CD4-positive, alpha-beta T cell (primary cell): ENCODE results near the gene ADGRL3. TPM values are rescaled to one million over a fixed set of nuclear protein-coding genes. Genes with fewer than 3 reads are reported as not detected.
"Not testable (repeated sequence)": the region's sequence is repeated elsewhere in the genome, so short reads cannot be mapped to it uniquely, and the experiment has no call there.

Experiments used
- ATAC-seq: fragments of 200-7000 bp; cut with Tn5 transposase; one replicate; pipeline ENCODE4 v1.10.0; 2022; ENCODE audit warnings: mild to moderate bottlenecking; ENCODE audit not compliant: poor library complexity
- CTCF ChIA-PET: fragments of 350-600 bp; sonication (Branson Sonifier 250); formaldehyde crosslinking; loops from one replicate; lab custom pipeline; 2021; ENCODE audit warnings: antibody characterized with exemption, inconsistent platforms; lab: Charles Lee
- POLR2A ChIA-PET: fragments of 350-600 bp; sonication (Branson Sonifier 250); formaldehyde crosslinking; loops from one replicate; lab custom pipeline; 2021; ENCODE audit warnings: antibody characterized with exemption, inconsistent platforms; lab: Charles Lee
- DNase-seq, 14 experiments: peaks; one replicate each; pipeline ENCODE4 v3.0.0-alpha.2; 2013 to 2020; ENCODE audit warnings: mixed read lengths in 2 of 14
- H3K27ac ChIP-seq, 2 donors: one replicate each; pipeline versions ENCODE4 v1.5.1 to v1.7.0; 2013; ENCODE audit warnings: low read length in 2 of 2, low read depth in 1 of 2, mild to moderate bottlenecking in 1 of 2
- H3K27me3 ChIP-seq, 2 experiments: 1 replicate in 1 of 2; 2 replicates in 1 of 2; pipeline versions ENCODE4 v1.6.1 to v1.7.0; 2013; ENCODE audit warnings: low read length in 2 of 2, control low read depth in 1 of 2, mild to moderate bottlenecking in 1 of 2, moderate library complexity in 1 of 2; ENCODE audit not compliant: insufficient read depth in 2 of 2, control insufficient read depth in 1 of 2
- H3K36me3 ChIP-seq: one replicate; pipeline ENCODE4 v1.6.1; 2013; ENCODE audit warnings: low read length, control low read depth; ENCODE audit not compliant: insufficient read depth
- H3K4me1 ChIP-seq: one replicate; pipeline ENCODE4 v1.6.1; 2013; ENCODE audit warnings: low read length, control low read depth; ENCODE audit not compliant: insufficient read depth
- H3K4me3 ChIP-seq: one replicate; pipeline ENCODE4 v1.5.1; 2013; ENCODE audit warnings: mild to moderate bottlenecking, low read length, moderate library complexity
- H3K9me3 ChIP-seq, 2 experiments: 1 replicate in 1 of 2; 2 replicates in 1 of 2; pipeline versions ENCODE4 v1.6.1 to v1.7.0; 2013; ENCODE audit warnings: low read length in 2 of 2, mild to moderate bottlenecking in 2 of 2, control low read depth in 1 of 2, moderate library complexity in 1 of 2; ENCODE audit not compliant: control insufficient read depth in 1 of 2, insufficient read depth in 1 of 2
- H3K27ac Mint-ChIP-seq: one replicate; pipeline ENCODE4 v1.8.0; 2020; ENCODE audit warnings: mixed read lengths
- H3K27me3 Mint-ChIP-seq: one replicate; pipeline ENCODE4 v1.8.0; 2021; ENCODE audit warnings: mixed read lengths
- H3K36me3 Mint-ChIP-seq: one replicate; pipeline ENCODE4 v1.8.0; 2021; ENCODE audit warnings: low read depth, mixed read lengths
- H3K4me1 Mint-ChIP-seq: one replicate; pipeline ENCODE4 v1.8.0; 2021; ENCODE audit warnings: low read depth, mixed read lengths
- H3K4me3 Mint-ChIP-seq: one replicate; pipeline ENCODE4 v1.8.0; 2020; ENCODE audit warnings: mild to moderate bottlenecking, mixed read lengths
- H3K9me3 Mint-ChIP-seq: one replicate; pipeline ENCODE4 v1.8.0; 2020; ENCODE audit warnings: mixed read lengths
- intact Hi-C, 2 experiments: fragments of 100-400 bp; cut with DNase I in 1 of 2; cut with micrococcal nuclease in 1 of 2; formaldehyde crosslinking; loops; one replicate each; pipeline versions ENCODE4 v1.15.1 to v1.9.0; 2023 to 2025; cut with DNase I, micrococcal nuclease
- total RNA-seq, 174 experiments: library from RNA in 2 of 174; stranded (reverse) in 2 of 174; gene quantifications; one replicate each; pipeline ENCODE4 v1.2.3 and lab custom pipeline; 2021 to 2026
- TF ChIP-seq, protein P1 (sequence below): fragments of 200-600 bp; IDR thresholded peaks from one replicate; pipeline ENCODE4 v1.8.0; 2022; ENCODE audit warnings: antibody characterized with exemption, mild to moderate bottlenecking

Gene ADGRL3
- total RNA-seq, 2 experiments from 2014 or later, result not detected

- intact Hi-C loops, result no loop called here
- CTCF ChIA-PET, result no interaction called here
These were observed 428.6 kb downstream of the ADGRL3 start for GRCh38 chr4:61628727-61629126.

GRCh38 chr4:61630548-61630947 lies 430.4 kb downstream of the ADGRL3 start:
- H3K4me1 ChIP-seq, result no peaks in the 10 kb centered on the region
- H3K4me3 Mint-ChIP-seq, result no peak overlapping the region
- H3K36me3 Mint-ChIP-seq, result no peaks in the 10 kb centered on the region
- CTCF ChIA-PET, result no interaction called here
- peaks cover 17% of the 10 kb centered on the region for H3K9me3 Mint-ChIP-seq
- no peaks in the 10 kb centered on the region for H3K36me3 ChIP-seq
- H3K4me1 Mint-ChIP-seq, result no peaks in the 10 kb centered on the region
- no peak for ATAC-seq
- H3K4me3 ChIP-seq, result no peak overlapping the region
- H3K9me3 ChIP-seq, result no peaks in the 10 kb centered on the region
- POLR2A ChIA-PET, result no interaction called here
- no peaks in the 10 kb centered on the region for H3K27me3 ChIP-seq
- H3K27ac Mint-ChIP-seq, result no peak overlapping the region
- no peak for DNase-seq
- intact Hi-C loops, result no loop called here
- no peak overlapping the region for H3K27ac ChIP-seq
- TF ChIP-seq, protein P1, sequence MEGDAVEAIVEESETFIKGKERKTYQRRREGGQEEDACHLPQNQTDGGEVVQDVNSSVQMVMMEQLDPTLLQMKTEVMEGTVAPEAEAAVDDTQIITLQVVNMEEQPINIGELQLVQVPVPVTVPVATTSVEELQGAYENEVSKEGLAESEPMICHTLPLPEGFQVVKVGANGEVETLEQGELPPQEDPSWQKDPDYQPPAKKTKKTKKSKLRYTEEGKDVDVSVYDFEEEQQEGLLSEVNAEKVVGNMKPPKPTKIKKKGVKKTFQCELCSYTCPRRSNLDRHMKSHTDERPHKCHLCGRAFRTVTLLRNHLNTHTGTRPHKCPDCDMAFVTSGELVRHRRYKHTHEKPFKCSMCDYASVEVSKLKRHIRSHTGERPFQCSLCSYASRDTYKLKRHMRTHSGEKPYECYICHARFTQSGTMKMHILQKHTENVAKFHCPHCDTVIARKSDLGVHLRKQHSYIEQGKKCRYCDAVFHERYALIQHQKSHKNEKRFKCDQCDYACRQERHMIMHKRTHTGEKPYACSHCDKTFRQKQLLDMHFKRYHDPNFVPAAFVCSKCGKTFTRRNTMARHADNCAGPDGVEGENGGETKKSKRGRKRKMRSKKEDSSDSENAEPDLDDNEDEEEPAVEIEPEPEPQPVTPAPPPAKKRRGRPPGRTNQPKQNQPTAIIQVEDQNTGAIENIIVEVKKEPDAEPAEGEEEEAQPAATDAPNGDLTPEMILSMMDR, result no peak
- no peaks in the 10 kb centered on the region for H3K27me3 Mint-ChIP-seq

More at GRCh38 chr4:61628727-61629126, 428.6 kb downstream of the ADGRL3 start:
- H3K4me1 Mint-ChIP-seq, result no peaks in the 10 kb centered on the region
- TF ChIP-seq, protein P1, result no peak
- no peak overlapping the region for H3K27ac Mint-ChIP-seq
- DNase-seq (no peak), ATAC-seq (no peak)
- Histone ChIP-seq H3K9me3 (no peaks in the 10 kb centered on the region), H3K4me1 (no peaks in the 10 kb centered on the region), H3K4me3 (no peak overlapping the region), H3K27ac (no peak overlapping the region), H3K27me3 (no peaks in the 10 kb centered on the region), H3K36me3 (no peaks in the 10 kb centered on the region)
- no peak overlapping the region for H3K4me3 Mint-ChIP-seq
- no peaks in the 10 kb centered on the region for H3K27me3 Mint-ChIP-seq
- H3K36me3 Mint-ChIP-seq, result no peaks in the 10 kb centered on the region
- POLR2A ChIA-PET, result no interaction called here
- peaks cover 12% of the 10 kb centered on the region for H3K9me3 Mint-ChIP-seq

DNA sequence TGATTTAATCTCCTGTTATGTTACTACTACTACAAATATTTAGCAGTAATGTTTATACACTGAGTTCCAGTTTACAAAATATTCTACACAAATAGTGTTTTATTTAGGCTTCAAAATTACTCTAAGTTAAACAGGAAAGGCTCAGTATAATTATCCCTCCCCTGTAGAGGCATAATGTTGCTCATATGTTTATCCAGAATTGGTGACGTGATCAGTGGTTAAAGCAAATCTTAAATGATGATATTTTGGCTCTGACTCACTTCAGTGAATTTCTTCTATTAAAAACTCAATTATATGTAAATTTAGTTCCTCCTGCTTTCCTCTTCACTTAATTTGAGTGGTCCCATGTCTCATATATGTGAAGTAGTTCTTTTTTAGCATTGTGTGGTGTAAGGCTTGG lies 438.5 kb downstream of the ADGRL3 start:
- Mint-ChIP-seq H3K9me3 (peaks cover 17% of the 10 kb centered on the region), H3K27ac (no peak overlapping the region), H3K27me3 (no peaks in the 10 kb centered on the region), H3K4me3 (no peak overlapping the region), H3K36me3 (no peaks in the 10 kb centered on the region), H3K4me1 (no peaks in the 10 kb centered on the region)
- no peak for DNase-seq
- no peak overlapping the region for H3K27ac ChIP-seq
- no peak overlapping the region for H3K4me3 ChIP-seq
- no peaks in the 10 kb centered on the region for H3K4me1 ChIP-seq
- POLR2A ChIA-PET, result no interaction called here
- H3K27me3 ChIP-seq, result no peaks in the 10 kb centered on the region
- H3K36me3 ChIP-seq, result no peaks in the 10 kb centered on the region
- no peak for ATAC-seq
- TF ChIP-seq, protein P1, result no peak
- H3K9me3 ChIP-seq, result peaks cover 0 to 11% of the 10 kb centered on the region in 2 experiments
- CTCF ChIA-PET, result no interaction called here
- intact Hi-C loops, result no loop called here

DNA sequence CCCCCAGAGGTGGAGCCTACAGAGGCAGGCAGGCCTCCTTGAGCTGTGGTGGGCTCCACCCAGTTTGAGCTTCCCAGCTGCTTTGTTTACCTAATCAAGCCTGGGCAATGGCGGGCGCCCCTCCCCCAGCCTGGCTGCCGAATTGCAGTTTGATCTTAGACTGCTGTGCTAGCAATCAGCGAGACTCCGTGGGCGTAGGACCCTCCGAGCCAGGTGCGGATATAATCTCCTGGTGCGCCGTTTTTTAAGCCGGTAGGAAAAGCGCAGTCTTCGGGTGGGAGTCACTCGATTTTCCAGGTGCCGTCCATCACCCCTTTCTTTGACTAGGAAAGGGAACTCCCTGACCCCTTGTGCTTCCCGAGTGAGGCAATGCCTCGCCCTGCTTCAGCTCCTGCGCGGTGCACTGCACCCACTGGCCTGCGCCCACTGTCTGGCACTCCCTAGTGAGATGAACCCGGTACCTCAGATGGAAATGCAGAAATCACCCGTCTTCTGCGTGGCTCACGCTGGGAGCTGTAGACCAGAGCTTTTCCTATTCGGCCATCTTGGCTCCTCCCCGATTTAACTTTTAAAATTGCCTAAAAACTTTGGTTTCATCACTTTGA lies 446.7 kb downstream of the ADGRL3 start:
- CTCF ChIA-PET, intact Hi-C loops, ATAC-seq, H3K27ac Mint-ChIP-seq, H3K27me3 Mint-ChIP-seq, H3K4me1 ChIP-seq, H3K36me3 Mint-ChIP-seq, H3K27me3 ChIP-seq, H3K36me3 ChIP-seq, H3K9me3 Mint-ChIP-seq, H3K27ac ChIP-seq, DNase-seq, POLR2A ChIA-PET, H3K4me1 Mint-ChIP-seq, H3K4me3 Mint-ChIP-seq, H3K4me3 ChIP-seq, H3K9me3 ChIP-seq: not testable (repeated sequence)
